Left lung (tissue), 10 donors: ENCODE results near the gene TNPO1. TPM values are rescaled to one million over a fixed set of nuclear protein-coding genes. Genes with fewer than 3 reads are reported as not detected.
A peak's percentile ranks its signal among the peaks of the same experiment; 100 is the strongest.

Experiments used
- ATAC-seq: fragments of 200-7000 bp; cut with Tn5 transposase; one replicate; pipeline ENCODE4 v1.9.1; 2020; ENCODE audit warnings: moderate library complexity
- DNase-seq, 4 donors: peaks; one replicate each; pipeline ENCODE4 v3.0.0-alpha.2; 2013 to 2020
- H3K27ac ChIP-seq, 2 donors: fragments of 200-600 bp; sonication (generic) in 1 of 2; one replicate each; pipeline versions ENCODE4 v1.5.0 to v1.8.0; 2020 to 2021
- H3K27me3 ChIP-seq, 2 donors: fragments of 200-600 bp; sonication (generic) in 1 of 2; one replicate each; pipeline versions ENCODE4 v1.5.0 to v1.8.0; 2020 to 2021
- H3K36me3 ChIP-seq, 2 donors: fragments of 200-600 bp; sonication (generic) in 1 of 2; one replicate each; pipeline versions ENCODE4 v1.5.0 to v1.8.0; 2020 to 2021
- H3K4me1 ChIP-seq, 2 donors: fragments of 200-600 bp; one replicate each; pipeline ENCODE4 v1.8.0; 2021
- H3K4me3 ChIP-seq, 2 donors: fragments of 200-600 bp; sonication (generic) in 1 of 2; one replicate each; pipeline versions ENCODE4 v1.5.0 to v1.8.0; 2020 to 2021; ENCODE audit warnings: mild to moderate bottlenecking in 1 of 2
- H3K9me3 ChIP-seq, 2 donors: fragments of 200-600 bp; sonication (generic) in 1 of 2; one replicate each; pipeline versions ENCODE4 v1.5.0 to v1.8.0; 2020 to 2021
- intact Hi-C, 2 donors: fragments of 100-400 bp; cut with DNase I; formaldehyde crosslinking; loops; one replicate each; pipeline versions ENCODE4 v1.11.2 to v1.14.2; 2022
- polyA plus RNA-seq, 6 donors: library from polyadenylated mRNA; unstranded; fragments of 120-200 nt; gene quantifications; one replicate each; pipeline ENCODE4 v1.2.1, GENCODE V29; 2013; ENCODE audit not compliant: insufficient read length in 6 of 6
- total RNA-seq, 2 donors: library from RNA; stranded (reverse); fragmentation: NEBNext Ultra II Directional; extraction: Animal tissue kit (Norgen Biotek cat#: 25700); gene quantifications; one replicate each; pipeline ENCODE4 v1.2.1, GENCODE V29; 2021
- TF ChIP-seq, protein P1 (sequence below), 2 donors: fragments of 200-600 bp; sonication (generic) in 1 of 2; IDR thresholded peaks; one replicate each; pipeline versions ENCODE4 v1.5.0 to v1.8.0; 2021; ENCODE audit warnings: antibody characterized with exemption in 2 of 2
- donor health status: DM: no; HTN: yes; CAD: no.
- donor health status: DM: no; HTN: no; CAD: no.

TNPO1 gene
- total and polyA plus RNA-seq, 8 donors: 77.3 to 112 (median 87.9) TPM

DNA sequence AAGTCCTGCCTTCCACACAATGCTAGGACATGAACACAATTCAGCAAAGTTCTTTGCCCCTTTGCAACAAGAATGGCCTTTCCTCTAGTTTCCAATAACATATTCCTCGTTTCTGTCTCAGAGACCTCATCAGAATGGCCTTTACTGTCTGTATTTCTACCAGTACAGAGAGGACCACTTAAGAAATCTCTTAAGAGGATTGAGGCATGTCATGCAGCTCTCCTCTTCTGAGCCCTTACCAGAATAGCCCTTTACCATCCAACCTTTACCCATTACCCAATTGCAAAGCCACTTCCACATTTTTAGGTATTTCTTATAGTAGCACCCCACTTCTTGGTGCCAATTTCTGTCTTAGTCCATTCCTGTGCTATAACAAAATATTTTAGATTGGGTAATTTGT is 20.3 kb downstream of the TNPO1 start:
- intact Hi-C loops: no loop called here
- TF ChIP-seq, protein P1, sequence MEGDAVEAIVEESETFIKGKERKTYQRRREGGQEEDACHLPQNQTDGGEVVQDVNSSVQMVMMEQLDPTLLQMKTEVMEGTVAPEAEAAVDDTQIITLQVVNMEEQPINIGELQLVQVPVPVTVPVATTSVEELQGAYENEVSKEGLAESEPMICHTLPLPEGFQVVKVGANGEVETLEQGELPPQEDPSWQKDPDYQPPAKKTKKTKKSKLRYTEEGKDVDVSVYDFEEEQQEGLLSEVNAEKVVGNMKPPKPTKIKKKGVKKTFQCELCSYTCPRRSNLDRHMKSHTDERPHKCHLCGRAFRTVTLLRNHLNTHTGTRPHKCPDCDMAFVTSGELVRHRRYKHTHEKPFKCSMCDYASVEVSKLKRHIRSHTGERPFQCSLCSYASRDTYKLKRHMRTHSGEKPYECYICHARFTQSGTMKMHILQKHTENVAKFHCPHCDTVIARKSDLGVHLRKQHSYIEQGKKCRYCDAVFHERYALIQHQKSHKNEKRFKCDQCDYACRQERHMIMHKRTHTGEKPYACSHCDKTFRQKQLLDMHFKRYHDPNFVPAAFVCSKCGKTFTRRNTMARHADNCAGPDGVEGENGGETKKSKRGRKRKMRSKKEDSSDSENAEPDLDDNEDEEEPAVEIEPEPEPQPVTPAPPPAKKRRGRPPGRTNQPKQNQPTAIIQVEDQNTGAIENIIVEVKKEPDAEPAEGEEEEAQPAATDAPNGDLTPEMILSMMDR (IDR thresholded peaks at IDR 0.05): no peak
- H3K4me3 ChIP-seq: no peak overlapping the region
- no peaks in the 10 kb centered on the region for H3K27me3 ChIP-seq
- H3K9me3 ChIP-seq: no peaks in the 10 kb centered on the region
- H3K36me3 ChIP-seq: no peaks in the 10 kb centered on the region
- DNase-seq (no peak), ATAC-seq (peak; percentile 65)
- peaks cover 8 to 44% of the 10 kb centered on the region in 2 donors for H3K4me1 ChIP-seq
- peak overlapping the region in 1 of 2 donors; percentile 46 for H3K27ac ChIP-seq

DNA sequence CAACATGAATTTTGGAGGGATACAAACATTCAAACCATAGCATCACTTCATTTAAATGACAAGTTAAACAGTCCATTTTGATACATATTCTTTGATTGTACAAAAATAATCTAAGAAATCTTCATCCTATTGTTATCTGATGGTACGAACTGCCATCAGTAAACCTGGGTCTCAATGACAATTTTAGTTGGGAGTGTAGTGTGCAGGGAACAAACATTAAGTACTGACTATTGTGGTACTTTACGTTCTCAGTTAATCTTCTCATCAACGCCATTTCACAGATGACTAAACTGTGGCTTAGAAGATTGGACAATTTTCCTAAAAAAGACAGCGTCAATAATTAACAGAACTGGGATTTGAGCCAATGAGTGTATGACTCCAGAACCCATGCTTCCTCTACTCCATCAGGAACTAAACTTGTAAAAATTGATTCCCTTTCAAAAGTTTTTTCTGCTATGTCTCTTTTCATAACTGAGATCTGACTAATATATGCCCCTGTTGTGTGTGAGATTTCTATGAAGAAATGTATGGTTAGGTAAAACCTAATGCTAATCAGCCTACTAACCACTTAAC is 21.1 kb downstream of the TNPO1 start:
- intact Hi-C loops: no loop called here
- H3K4me3 ChIP-seq: no peak overlapping the region
- no peaks in the 10 kb centered on the region for H3K36me3 ChIP-seq
- no peak for ATAC-seq
- H3K27me3 ChIP-seq: no peaks in the 10 kb centered on the region
- no peak for DNase-seq
- H3K9me3 ChIP-seq: no peaks in the 10 kb centered on the region
- peaks cover 8 to 52% of the 10 kb centered on the region in 2 donors for H3K4me1 ChIP-seq
- TF ChIP-seq, protein P1 (IDR thresholded peaks at IDR 0.05): no peak
- no peak overlapping the region for H3K27ac ChIP-seq

DNA sequence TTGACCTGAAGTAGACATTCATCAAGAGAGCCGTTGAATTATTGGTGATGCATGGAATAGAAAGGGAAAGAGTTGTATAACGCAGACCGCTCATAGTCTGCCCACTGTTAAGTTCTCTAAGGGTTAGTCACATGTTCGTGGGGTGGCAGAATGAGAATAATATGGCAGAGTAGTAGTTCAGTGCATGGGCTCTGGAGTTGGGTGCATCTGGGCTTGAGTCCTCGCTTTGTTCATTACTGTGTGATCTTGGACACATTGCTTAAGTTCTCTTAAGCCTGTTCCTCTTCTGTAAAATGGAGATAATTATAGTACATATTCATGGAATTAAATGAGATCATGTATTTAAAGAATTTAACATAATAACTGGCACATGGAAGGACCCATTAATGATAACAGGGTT is 23.6 kb downstream of the TNPO1 start:
- Histone ChIP-seq H3K4me1 (peaks cover 8 to 70% of the 10 kb centered on the region in 2 donors), H3K27me3 (no peaks in the 10 kb centered on the region), H3K36me3 (no peaks in the 10 kb centered on the region), H3K27ac (no peak overlapping the region), H3K9me3 (no peaks in the 10 kb centered on the region), H3K4me3 (no peak overlapping the region)
- DNase-seq (no peak), ATAC-seq (no peak)
- intact Hi-C loops: no loop called here
- TF ChIP-seq, protein P1 (IDR thresholded peaks at IDR 0.05): no peak

DNA sequence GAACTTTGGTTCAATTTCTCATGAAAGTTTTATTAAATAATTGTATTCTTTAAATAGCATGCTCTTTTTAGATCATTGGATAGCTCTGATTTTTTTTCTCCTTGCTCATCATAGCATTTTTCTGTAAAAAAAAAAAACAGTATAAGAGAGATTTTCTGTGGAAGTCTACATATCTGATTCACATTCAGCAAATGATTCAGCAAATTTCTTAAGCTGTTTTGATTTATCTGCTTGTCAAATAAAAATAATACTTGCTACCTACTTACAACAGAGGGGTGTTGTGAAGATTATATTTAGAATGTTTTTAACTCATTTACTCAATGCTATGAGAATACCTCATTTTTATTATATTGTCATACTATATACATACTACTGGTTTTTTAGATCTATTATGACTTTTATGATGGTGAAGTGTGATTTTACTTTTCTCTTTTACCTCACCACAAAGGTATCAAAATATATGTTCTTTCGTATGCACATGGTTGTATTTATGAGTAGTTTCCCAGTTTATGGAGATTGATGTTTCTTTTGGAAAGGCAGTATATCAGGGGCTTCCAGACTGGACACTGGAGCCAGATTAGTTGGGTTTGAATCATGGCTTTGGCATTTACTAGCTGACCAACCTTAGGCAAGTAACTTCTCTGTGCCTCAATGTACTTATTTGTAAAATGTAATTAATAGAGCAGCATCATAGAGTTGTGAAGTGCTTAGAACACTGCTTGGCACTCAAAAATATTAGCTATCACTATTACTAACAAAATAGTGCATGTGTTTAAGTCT is 25.5 kb downstream of the TNPO1 start:
- intact Hi-C loops: no loop called here
- TF ChIP-seq, protein P1 (IDR thresholded peaks at IDR 0.05): no peak
- peak overlapping the region in 1 of 2 donors; percentile 51 for H3K27ac ChIP-seq
- H3K4me3 ChIP-seq: no peak overlapping the region
- H3K4me1 ChIP-seq: peaks cover 8 to 75% of the 10 kb centered on the region in 2 donors
- no peaks in the 10 kb centered on the region for H3K27me3 ChIP-seq
- DNase-seq (no peak), ATAC-seq (no peak)
- H3K9me3 ChIP-seq: no peaks in the 10 kb centered on the region
- no peaks in the 10 kb centered on the region for H3K36me3 ChIP-seq

DNA sequence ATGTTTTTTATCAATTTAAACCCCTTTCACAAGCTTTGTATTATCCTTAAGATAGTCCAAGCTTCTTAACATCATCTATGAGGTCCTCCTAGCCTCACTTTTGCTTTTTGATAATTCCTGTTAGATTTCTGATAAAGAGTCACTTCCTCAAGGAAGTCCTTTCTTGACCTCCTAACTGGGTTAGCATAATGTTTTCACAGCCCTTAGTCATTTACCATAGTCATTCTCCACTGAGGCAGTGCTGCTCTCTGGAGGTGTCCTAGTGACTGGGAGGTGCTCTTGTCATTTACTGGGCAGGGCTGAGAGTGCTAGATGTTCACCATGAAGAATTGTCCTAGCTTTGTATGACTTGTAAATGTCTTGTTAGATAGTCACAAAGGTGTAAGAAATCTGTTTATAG is 26.4 kb downstream of the TNPO1 start:
- TF ChIP-seq, protein P1 (IDR thresholded peaks at IDR 0.05): no peak
- H3K36me3 ChIP-seq: no peaks in the 10 kb centered on the region
- H3K9me3 ChIP-seq: no peaks in the 10 kb centered on the region
- H3K4me1 ChIP-seq: peaks cover 13 to 81% of the 10 kb centered on the region in 2 donors
- H3K27ac ChIP-seq: peak overlapping the region in 1 of 2 donors; percentile 51
- intact Hi-C loops: no loop called here
- DNase-seq (no peak), ATAC-seq (peak; percentile 47)
- no peak overlapping the region for H3K4me3 ChIP-seq
- no peaks in the 10 kb centered on the region for H3K27me3 ChIP-seq
